ENCODE results near the gene BEND6.

GRCh38 chr6:56963043-56963442 lies 8.1 kb downstream of the BEND6 start:
- no peak for TF ChIP-seq CTCF (IDR thresholded peaks at IDR 0.05; ENCODE audit: control extremely low read depth in 1 of 3, insufficient read depth in 1 of 3, low read depth in 1 of 3, low read length in 3 of 3)
- TF ChIP-seq GTF2F1 (IDR thresholded peaks at IDR 0.05; ENCODE audit: borderline replicate concordance, low read depth, low read length) = no peak
- TF ChIP-seq CHD2 (IDR thresholded peaks at IDR 0.05; ENCODE audit: low read length) = no peak
- TF ChIP-seq RAD21 (IDR thresholded peaks at IDR 0.05 in 1 of 2, conservative IDR thresholded peaks at IDR 0.05 in 1 of 2; ENCODE audit: low read depth in 2 of 2, low read length in 2 of 2) = no peak
- no peak for TF ChIP-seq GABPA (IDR thresholded peaks at IDR 0.05; ENCODE audit: borderline replicate concordance, insufficient read depth, low read length)
- no peak for TF ChIP-seq TBP (IDR thresholded peaks at IDR 0.05; ENCODE audit: low read depth, low read length)
- TF ChIP-seq ATF2 (IDR thresholded peaks at IDR 0.05; ENCODE audit: low read length) = no peak
